HepG2 (cell line): ENCODE results near the gene TMEM129. TPM values are rescaled to one million over a fixed set of nuclear protein-coding genes. Genes with fewer than 3 reads are reported as not detected.
A peak's percentile ranks its signal among the peaks of the same experiment; 100 is the strongest.

Source experiments
- ATF7 ChIP-seq, 2 experiments: fragments of 450-650 bp in 1 of 2; sonication (generic) in 1 of 2; formaldehyde crosslinking in 1 of 2; IDR thresholded peaks; 2 replicates each; pipeline versions ENCODE4 v1.4.0 to v1.6.1; 2016 to 2020; ENCODE audit warnings: antibody characterized with exemption in 1 of 2, mild to moderate bottlenecking in 1 of 2, missing genetic modification reagents in 1 of 2
- CSRNP1 ChIP-seq: sonication (generic); formaldehyde crosslinking; IDR thresholded peaks from 2 replicates; pipeline ENCODE4 v1.8.1; 2023; ENCODE audit warnings: mild to moderate bottlenecking, missing genetic modification reagents
- KAT7 ChIP-seq: IDR thresholded peaks from 2 replicates; pipeline ENCODE4 v1.6.1; 2018; ENCODE audit warnings: borderline replicate concordance, missing compliant biosample characterization
- MATR3 ChIP-seq: sonication (generic); formaldehyde crosslinking; IDR thresholded peaks from 2 replicates; pipeline ENCODE4 v1.4.0; 2020; ENCODE audit warnings: missing genetic modification reagents
- PHF21A ChIP-seq: sonication (generic); formaldehyde crosslinking; IDR thresholded peaks from 2 replicates; pipeline ENCODE4 v1.5.0; 2020; ENCODE audit warnings: mild to moderate bottlenecking, missing genetic modification reagents
- SMAD3 ChIP-seq: sonication (generic); formaldehyde crosslinking; IDR thresholded peaks from 2 replicates; pipeline ENCODE4 v1.4.0; 2020; ENCODE audit warnings: missing genetic modification reagents
- ZBTB4 ChIP-seq: sonication (generic); formaldehyde crosslinking; IDR thresholded peaks from 2 replicates; pipeline ENCODE4 v1.4.0; 2020; ENCODE audit warnings: missing genetic modification reagents, mild to moderate bottlenecking, borderline replicate concordance
- ZHX2 ChIP-seq, 2 experiments: sonication (generic) in 1 of 2; formaldehyde crosslinking in 1 of 2; IDR thresholded peaks; 2 replicates each; pipeline versions ENCODE4 v1.6.1 to v1.9.0; 2014 to 2022; ENCODE audit warnings: antibody characterized with exemption in 1 of 2, borderline replicate concordance in 1 of 2, inconsistent platforms in 1 of 2, low read depth in 1 of 2, missing genetic modification reagents in 1 of 2
- ZNF12 ChIP-seq: sonication (generic); formaldehyde crosslinking; IDR thresholded peaks from 2 replicates; pipeline ENCODE4 v1.5.0; 2020; ENCODE audit warnings: missing genetic modification reagents
- polyA plus RNA-seq, 8 experiments: library from polyadenylated mRNA; depleted of rRNA in 3 of 8; stranded (reverse) in 7 of 8; unstranded in 1 of 8; fragments of >200 nt; fragmentation: Illumina TruSeq in 4 of 8; extraction: Trizol in 4 of 8; gene quantifications; 2 replicates each; pipeline versions ENCODE4 v1.2.1 to v1.2.3, GENCODE V29; 2011 to 2016; ENCODE audit warnings: low read depth in 4 of 8, missing spikeins in 1 of 8, mixed read lengths in 1 of 8; ENCODE audit not compliant: insufficient read depth in 1 of 8
- total RNA-seq, 5 experiments: library from RNA; depleted of rRNA; stranded (reverse); fragments of >200 nt; fragmentation: Illumina TruSeq; extraction: Trizol; gene quantifications; 2 replicates each; pipeline ENCODE4 v1.2.3, GENCODE V29; 2016; ENCODE audit warnings: low read depth in 1 of 5
- TF ChIP-seq, protein P1 (sequence below): sonication (generic); formaldehyde crosslinking; IDR thresholded peaks from 2 replicates; pipeline ENCODE4 v1.4.0; 2020; ENCODE audit warnings: mild to moderate bottlenecking, missing genetic modification reagents, borderline replicate concordance

TMEM129 gene
- total and polyA plus RNA-seq, 2 of the 13 experiments (the other 11 are each of a cell fraction or from before 2014, with no cell fraction given) = 19.0 to 25.8 TPM

- TF ChIP-seq ZBTB4 (CRISPR knock-in tag) (no peak), KAT7 (CRISPR knock-in tag) (no peak), MATR3 (no peak), ZHX2 (IDR thresholded peaks at IDR 0.05; ENCODE audit: low read depth) (0 out of 2 replicates have a peak, but pooled peaks have one; percentile 15), ZHX2 (CRISPR knock-in tag; IDR thresholded peaks at IDR 0.05; ENCODE audit: borderline replicate concordance) (no peak), CSRNP1 (CRISPR knock-in tag) (0 out of 2 replicates have a peak, but pooled peaks have one; percentile 47), PHF21A (CRISPR knock-in tag) (peak; percentile 84), ATF7 (IDR thresholded peaks at IDR 0.05) (no peak), ATF7 (CRISPR knock-in tag; IDR thresholded peaks at IDR 0.05) (peak; percentile 74; the same call in 1 of the 2 replicates), SMAD3 (CRISPR knock-in tag) (no peak; the same call in 1 of the 2 replicates), ZNF12 (CRISPR knock-in tag) (peak; percentile 40; the same call in 1 of the 2 replicates)
- TF ChIP-seq, protein P1, sequence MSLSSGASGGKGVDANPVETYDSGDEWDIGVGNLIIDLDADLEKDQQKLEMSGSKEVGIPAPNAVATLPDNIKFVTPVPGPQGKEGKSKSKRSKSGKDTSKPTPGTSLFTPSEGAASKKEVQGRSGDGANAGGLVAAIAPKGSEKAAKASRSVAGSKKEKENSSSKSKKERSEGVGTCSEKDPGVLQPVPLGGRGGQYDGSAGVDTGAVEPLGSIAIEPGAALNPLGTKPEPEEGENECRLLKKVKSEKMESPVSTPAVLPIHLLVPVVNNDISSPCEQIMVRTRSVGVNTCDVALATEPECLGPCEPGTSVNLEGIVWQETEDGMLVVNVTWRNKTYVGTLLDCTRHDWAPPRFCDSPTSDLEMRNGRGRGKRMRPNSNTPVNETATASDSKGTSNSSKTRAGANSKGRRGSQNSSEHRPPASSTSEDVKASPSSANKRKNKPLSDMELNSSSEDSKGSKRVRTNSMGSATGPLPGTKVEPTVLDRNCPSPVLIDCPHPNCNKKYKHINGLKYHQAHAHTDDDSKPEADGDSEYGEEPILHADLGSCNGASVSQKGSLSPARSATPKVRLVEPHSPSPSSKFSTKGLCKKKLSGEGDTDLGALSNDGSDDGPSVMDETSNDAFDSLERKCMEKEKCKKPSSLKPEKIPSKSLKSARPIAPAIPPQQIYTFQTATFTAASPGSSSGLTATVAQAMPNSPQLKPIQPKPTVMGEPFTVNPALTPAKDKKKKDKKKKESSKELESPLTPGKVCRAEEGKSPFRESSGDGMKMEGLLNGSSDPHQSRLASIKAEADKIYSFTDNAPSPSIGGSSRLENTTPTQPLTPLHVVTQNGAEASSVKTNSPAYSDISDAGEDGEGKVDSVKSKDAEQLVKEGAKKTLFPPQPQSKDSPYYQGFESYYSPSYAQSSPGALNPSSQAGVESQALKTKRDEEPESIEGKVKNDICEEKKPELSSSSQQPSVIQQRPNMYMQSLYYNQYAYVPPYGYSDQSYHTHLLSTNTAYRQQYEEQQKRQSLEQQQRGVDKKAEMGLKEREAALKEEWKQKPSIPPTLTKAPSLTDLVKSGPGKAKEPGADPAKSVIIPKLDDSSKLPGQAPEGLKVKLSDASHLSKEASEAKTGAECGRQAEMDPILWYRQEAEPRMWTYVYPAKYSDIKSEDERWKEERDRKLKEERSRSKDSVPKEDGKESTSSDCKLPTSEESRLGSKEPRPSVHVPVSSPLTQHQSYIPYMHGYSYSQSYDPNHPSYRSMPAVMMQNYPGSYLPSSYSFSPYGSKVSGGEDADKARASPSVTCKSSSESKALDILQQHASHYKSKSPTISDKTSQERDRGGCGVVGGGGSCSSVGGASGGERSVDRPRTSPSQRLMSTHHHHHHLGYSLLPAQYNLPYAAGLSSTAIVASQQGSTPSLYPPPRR (CRISPR knock-in tag) = peak; percentile 80; the same call in 1 of the 2 replicates
Measured at GRCh38 chr4:1746919-1747602, 25.9 kb upstream of the TMEM129 start (continued).
